HCT116 (cell line): ENCODE data around the gene HIVEP3. TPM values are rescaled to one million over a fixed set of nuclear protein-coding genes. Genes with fewer than 3 reads are reported as not detected.
A peak's percentile ranks its signal among the peaks of the same experiment; 100 is the strongest.

Source experiments
- ATAC-seq: fragments of 200-7000 bp; cut with Tn5 transposase; 2 replicates; pipeline ENCODE4 v1.9.1; 2020; ENCODE audit warnings: mild to moderate bottlenecking, moderate library complexity
- BruUV-seq: library from RNA; stranded (reverse); fragments of 400-500 nt; replicated peaks from 2 replicates; lab custom pipeline; 2021; lab: Mats Ljungman, UMichigan
- CTCF ChIA-PET: fragments of 300-600 bp; sonication (Branson Sonifier 250); formaldehyde crosslinking; loops from one replicate; lab custom pipeline; 2021; ENCODE audit warnings: antibody characterized with exemption; lab: Charles Lee
- POLR2A ChIA-PET: fragments of 300-600, 350-600 bp; sonication (Branson Sonifier 250); formaldehyde crosslinking; loops from one replicate; lab custom pipeline; 2021; ENCODE audit warnings: antibody characterized with exemption; lab: Charles Lee
- RAD21 ChIA-PET, 2 experiments: fragments of 300-600 bp; sonication (Branson Sonifier 250); formaldehyde crosslinking; loops; one replicate each; lab custom pipeline; 2023; ENCODE audit warnings: low total read pairs in 2 of 2; ENCODE audit not compliant: uncharacterized antibody in 2 of 2, unreplicated experiment in 2 of 2, low non-redundant PET in 1 of 2; lab: Charles Lee
- DNase-seq: peaks from one replicate; pipeline ENCODE4 v3.0.0-alpha.2; 2010; ENCODE audit warnings: low read depth, low spot score
- H2AFZ ChIP-seq: fragments of 200-600 bp; shearing (Covaris generic), sonication (generic); 2 replicates; pipeline ENCODE4 v1.6.1; 2017; ENCODE audit warnings: low read depth, mixed run types, mixed read lengths, antibody characterized with exemption, low read length; ENCODE audit not compliant: poor library complexity, severe bottlenecking
- H3K27ac ChIP-seq: 2 replicates; pipeline ENCODE4 v1.5.1; 2012; ENCODE audit warnings: low read depth, low read length
- H3K27me3 ChIP-seq: fragments of 200-600 bp; sonication (generic); 2 replicates; pipeline ENCODE4 v1.6.1; 2016; ENCODE audit warnings: mixed run types, low read length, mixed read lengths; ENCODE audit not compliant: insufficient read depth
- H3K36me3 ChIP-seq, 2 experiments: fragments of 200-500 bp in 1 of 2; fragments of 200-600 bp in 1 of 2; sonication (Bioruptor generic) in 1 of 2; sonication (generic) in 1 of 2; 2 replicates each; pipeline versions ENCODE4 v1.5.1 to v1.6.1; 2014 to 2016; ENCODE audit warnings: low read length in 2 of 2, inconsistent platforms in 1 of 2, mixed read lengths in 1 of 2, mixed run types in 1 of 2; ENCODE audit not compliant: insufficient read depth in 2 of 2, control insufficient read depth in 1 of 2
- H3K4me1 ChIP-seq, 2 experiments: fragments of 200-600 bp in 1 of 2; sonication (generic) in 1 of 2; 2 replicates each; pipeline versions ENCODE4 v1.5.1 to v1.6.1; 2012 to 2017; ENCODE audit warnings: low read length in 2 of 2, inconsistent platforms in 1 of 2, mild to moderate bottlenecking in 1 of 2, mixed read lengths in 1 of 2, mixed run types in 1 of 2, moderate library complexity in 1 of 2; ENCODE audit not compliant: insufficient read depth in 2 of 2, control insufficient read depth in 1 of 2
- H3K4me2 ChIP-seq: fragments of 200-600 bp; sonication (generic); 2 replicates; pipeline ENCODE4 v1.6.1; 2017; ENCODE audit warnings: mixed run types, low read length, mixed read lengths
- H3K4me3 ChIP-seq, 2 experiments: fragments of 200-600 bp in 1 of 2; sonication (generic) in 1 of 2; replicated peaks in 1 of 2; 2 replicates each; pipeline ENCODE4 v1.5.1; 2011 to 2016; ENCODE audit warnings: low read length in 2 of 2, control low read depth in 1 of 2, low read depth in 1 of 2, mild to moderate bottlenecking in 1 of 2, mixed read lengths in 1 of 2, mixed run types in 1 of 2
- H3K79me2 ChIP-seq: fragments of 200-600 bp; sonication (generic); 2 replicates; pipeline ENCODE4 v1.6.1; 2017; ENCODE audit warnings: mild to moderate bottlenecking, mixed run types, low read length, moderate library complexity, mixed read lengths; ENCODE audit not compliant: insufficient read depth
- H3K9ac ChIP-seq: fragments of 200-600 bp; sonication (generic); 2 replicates; pipeline ENCODE4 v1.6.1; 2016; ENCODE audit warnings: low read length, mixed read lengths
- H3K9me2 ChIP-seq: fragments of 200-600 bp; sonication (generic), shearing (Covaris generic); 2 replicates; pipeline ENCODE4 v1.6.1; 2017; ENCODE audit warnings: mixed run types, mild to moderate bottlenecking, moderate library complexity; ENCODE audit not compliant: insufficient read depth
- H3K9me3 ChIP-seq, 2 experiments: fragments of 200-500 bp in 1 of 2; fragments of 200-600 bp in 1 of 2; sonication (Bioruptor generic) in 1 of 2; sonication (generic) in 1 of 2; 2 replicates each; pipeline ENCODE4 v1.6.1; 2014 to 2017; ENCODE audit warnings: low read length in 2 of 2, mixed read lengths in 2 of 2, inconsistent platforms in 1 of 2, low read depth in 1 of 2, mild to moderate bottlenecking in 1 of 2, mixed run types in 1 of 2, moderate library complexity in 1 of 2; ENCODE audit not compliant: control insufficient read depth in 1 of 2, insufficient read depth in 1 of 2
- H4K20me1 ChIP-seq: fragments of 200-600 bp; sonication (generic), shearing (Covaris generic); 2 replicates; pipeline ENCODE4 v1.6.1; 2017; ENCODE audit warnings: mixed run types, mild to moderate bottlenecking, moderate library complexity; ENCODE audit not compliant: insufficient read depth
- CBX3 ChIP-seq: IDR thresholded peaks from 2 replicates; pipeline ENCODE4 v1.6.1; 2012; ENCODE audit warnings: low read depth
- CTCF ChIP-seq, 3 experiments: fragments of 200-600 bp in 1 of 3; sonication (generic) in 1 of 3; IDR thresholded peaks in 2 of 3; conservative IDR thresholded peaks in 1 of 3; 2 replicates each; pipeline ENCODE4 v1.5.1; 2012 to 2017; ENCODE audit warnings: low read depth in 2 of 3, low read length in 2 of 3, antibody characterized with exemption in 1 of 3, borderline replicate concordance in 1 of 3, control low read depth in 1 of 3, mild to moderate bottlenecking in 1 of 3, mixed read lengths in 1 of 3, mixed run types in 1 of 3, moderate library complexity in 1 of 3; ENCODE audit not compliant: insufficient read depth in 1 of 3
- EGR1 ChIP-seq: IDR thresholded peaks from 2 replicates; pipeline ENCODE4 v1.6.1; 2012; ENCODE audit warnings: low read depth
- ELF1 ChIP-seq: IDR thresholded peaks from 2 replicates; pipeline ENCODE4 v1.6.1; 2012; ENCODE audit warnings: low read depth, borderline replicate concordance
- EZH2 ChIP-seq: fragments of 200-600 bp; sonication (generic); IDR thresholded peaks from 2 replicates; pipeline ENCODE4 v1.6.1; 2017; ENCODE audit warnings: antibody characterized with exemption, mixed run types
- JUND ChIP-seq: IDR thresholded peaks from 2 replicates; pipeline ENCODE4 v1.6.1; 2012
- POLR2A ChIP-seq: IDR thresholded peaks from 2 replicates; pipeline ENCODE4 v1.7.0; 2011; ENCODE audit warnings: borderline replicate concordance; ENCODE audit not compliant: insufficient read depth, insufficient read length; ENCODE audit errors: extremely low read depth
- POLR2AphosphoS5 ChIP-seq: IDR thresholded peaks from 2 replicates; pipeline ENCODE4 v1.6.1; 2011; ENCODE audit warnings: mild to moderate bottlenecking, low read depth, low read length, moderate library complexity
- RAD21 ChIP-seq: IDR thresholded peaks from 2 replicates; pipeline ENCODE4 v1.6.1; 2012; ENCODE audit warnings: low read depth, mild to moderate bottlenecking
- TCF7L2 ChIP-seq: IDR thresholded peaks from 2 replicates; pipeline ENCODE4 v1.7.0; 2011; ENCODE audit warnings: borderline replicate concordance, inconsistent platforms; ENCODE audit not compliant: insufficient read depth, insufficient read length; ENCODE audit errors: extremely low read depth
- YY1 ChIP-seq: IDR thresholded peaks from 2 replicates; pipeline ENCODE4 v1.6.1; 2011; ENCODE audit warnings: low read length, low read depth, moderate library complexity, mild to moderate bottlenecking; ENCODE audit not compliant: insufficient replicate concordance; ENCODE audit errors: extremely low read depth
- ZBTB33 ChIP-seq: IDR thresholded peaks from 2 replicates; pipeline ENCODE4 v1.6.1; 2011; ENCODE audit warnings: mild to moderate bottlenecking, low read length, moderate library complexity; ENCODE audit not compliant: insufficient replicate concordance; ENCODE audit errors: extremely low read depth
- ZFX ChIP-seq: fragments of 450-650 bp; IDR thresholded peaks from 2 replicates; pipeline ENCODE4 v1.6.1; 2017
- intact Hi-C: fragments of 100-400 bp; cut with micrococcal nuclease; formaldehyde crosslinking; loops from 2 replicates; pipeline ENCODE4 v1.10.0; 2022
- total RNA-seq: library from RNA; stranded (reverse); gene quantifications from one replicate; pipeline ENCODE4 v1.2.1, GENCODE V29; 2021; ENCODE audit not compliant: unreplicated experiment

Gene HIVEP3
- total RNA-seq, 1 experiment from 2014 or later: 7.1 TPM

- no peaks in the 10 kb centered on the region for H3K79me2 ChIP-seq
- no peak overlapping the region for H3K9ac ChIP-seq
- H3K9me3 ChIP-seq: no peaks in the 10 kb centered on the region
- no peak for TF ChIP-seq YY1
- TF ChIP-seq ZFX: no peak
- TF ChIP-seq RAD21: peak; percentile 56; the same call in 1 of the 2 replicates
- no peak for TF ChIP-seq TCF7L2
- TF ChIP-seq EZH2: no peak
- no peak for TF ChIP-seq CBX3
- no peak for TF ChIP-seq ELF1
- no peak for TF ChIP-seq EGR1
- no peak for TF ChIP-seq JUND
- no peak for TF ChIP-seq POLR2A
- TF ChIP-seq POLR2AphosphoS5: no peak
- peak; percentile 29 to 51 (median 45); a peak in 5 of 6 replicates for TF ChIP-seq CTCF (IDR thresholded peaks at IDR 0.05 in 2 of 3, conservative IDR thresholded peaks at IDR 0.05 in 1 of 3; ENCODE audit: borderline replicate concordance in 1 of 3, insufficient read depth in 1 of 3, low read depth in 2 of 3, low read length in 2 of 3)
- TF ChIP-seq ZBTB33: no peak
- no TSS peak for BruUV-seq
- POLR2A ChIA-PET: no interaction called here
- CTCF ChIA-PET: interaction anchor here (1.1 kb wide), 1 partner anchor 41 kb away, joined by 3 read pairs; no protein-coding TSS in a partner anchor
- no peak overlapping the region for H3K4me3 ChIP-seq
- H3K4me2 ChIP-seq: no peak overlapping the region
- no peaks in the 10 kb centered on the region for H4K20me1 ChIP-seq
- H3K36me3 ChIP-seq: no peaks in the 10 kb centered on the region
- ATAC-seq (peak; percentile 63; the same call in 1 of the 2 replicates), DNase-seq (no peak)
- no peaks in the 10 kb centered on the region for H3K27me3 ChIP-seq
- H3K27ac ChIP-seq: no peak overlapping the region
- H3K9me2 ChIP-seq: no peaks in the 10 kb centered on the region
- no peaks in the 10 kb centered on the region for H3K4me1 ChIP-seq
- H2AFZ ChIP-seq: no peak overlapping the region
- RAD21 ChIA-PET: no interaction called here
- intact Hi-C loops: no loop called here
Measured at GRCh38 chr1:41754540-41754939, 164.2 kb downstream of the HIVEP3 start.
